Stimulated activated CD4-positive, alpha-beta T cell treated with anti-CD3 and anti-CD28 coated beads, Interleukin-15, amount 100 ng/mL, for 48 hours (primary cell): ENCODE results near the gene MAP2K6.

Source experiments
- DNase-seq, 2 donors: peaks; one replicate each; pipeline ENCODE4 v3.0.0-alpha.2; 2020; ENCODE audit warnings: low read depth in 2 of 2

MAP2K6 gene

DNA sequence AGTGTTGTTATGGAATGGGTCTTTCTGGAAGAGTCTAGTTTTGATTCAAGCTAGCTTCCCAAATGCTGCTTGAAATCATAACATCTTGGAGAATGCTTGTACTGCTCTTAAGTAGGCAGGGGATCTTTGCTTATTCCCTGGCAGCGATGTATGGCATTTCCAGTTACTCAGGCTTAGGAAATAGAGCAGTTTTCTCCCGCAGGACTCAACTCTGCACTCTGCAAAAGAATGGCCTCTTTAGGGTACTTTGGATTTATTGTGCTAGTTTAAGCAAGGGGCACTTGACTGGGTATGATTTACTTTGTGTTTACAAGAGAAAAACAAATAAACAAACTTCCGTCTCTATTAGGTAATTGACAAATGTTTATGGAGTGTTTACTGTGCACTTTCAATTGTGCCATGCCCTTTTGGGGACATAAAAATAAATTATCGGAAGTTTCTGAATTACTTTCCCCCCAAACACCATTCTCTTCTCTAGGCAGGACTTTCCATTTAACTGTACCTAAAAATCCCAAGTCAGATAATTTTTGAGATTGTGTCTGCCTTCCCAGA, 164.0 kb downstream of the MAP2K6 start:
- DNase-seq = no peak

DNA sequence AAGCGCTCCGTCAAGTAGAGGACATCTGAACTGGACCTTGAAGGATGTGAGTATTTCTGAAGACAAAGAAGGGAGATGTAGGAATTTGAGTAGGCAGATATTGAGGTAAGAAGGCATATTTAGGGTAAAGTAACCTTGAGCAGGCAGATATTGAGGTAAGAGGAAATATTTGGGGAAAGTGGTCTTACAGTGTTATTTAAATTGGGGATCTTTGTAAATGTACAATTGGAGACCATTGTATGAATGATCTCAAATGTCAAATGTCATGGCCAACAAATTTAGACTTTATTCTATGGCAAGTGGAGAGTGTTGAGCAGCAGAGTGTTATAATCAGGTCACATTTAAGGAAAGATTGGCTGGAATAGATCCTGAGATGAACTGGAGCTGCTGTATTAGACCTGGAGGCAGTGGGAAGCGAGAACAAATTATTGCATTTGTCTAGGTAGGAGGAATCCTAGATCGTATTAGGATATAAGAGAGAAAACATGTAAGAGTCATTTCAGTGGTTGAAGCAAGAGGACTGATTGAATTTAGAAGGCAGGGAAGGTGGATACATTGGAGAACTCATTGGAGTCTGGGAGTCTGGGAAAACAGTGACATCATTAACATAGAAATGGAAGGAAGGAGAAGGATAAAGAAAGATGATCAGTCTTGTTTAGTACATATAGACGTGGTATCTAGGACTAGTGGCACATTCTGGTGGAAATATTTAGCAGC, 165.6 kb downstream of the MAP2K6 start:
- no peak for DNase-seq

DNA sequence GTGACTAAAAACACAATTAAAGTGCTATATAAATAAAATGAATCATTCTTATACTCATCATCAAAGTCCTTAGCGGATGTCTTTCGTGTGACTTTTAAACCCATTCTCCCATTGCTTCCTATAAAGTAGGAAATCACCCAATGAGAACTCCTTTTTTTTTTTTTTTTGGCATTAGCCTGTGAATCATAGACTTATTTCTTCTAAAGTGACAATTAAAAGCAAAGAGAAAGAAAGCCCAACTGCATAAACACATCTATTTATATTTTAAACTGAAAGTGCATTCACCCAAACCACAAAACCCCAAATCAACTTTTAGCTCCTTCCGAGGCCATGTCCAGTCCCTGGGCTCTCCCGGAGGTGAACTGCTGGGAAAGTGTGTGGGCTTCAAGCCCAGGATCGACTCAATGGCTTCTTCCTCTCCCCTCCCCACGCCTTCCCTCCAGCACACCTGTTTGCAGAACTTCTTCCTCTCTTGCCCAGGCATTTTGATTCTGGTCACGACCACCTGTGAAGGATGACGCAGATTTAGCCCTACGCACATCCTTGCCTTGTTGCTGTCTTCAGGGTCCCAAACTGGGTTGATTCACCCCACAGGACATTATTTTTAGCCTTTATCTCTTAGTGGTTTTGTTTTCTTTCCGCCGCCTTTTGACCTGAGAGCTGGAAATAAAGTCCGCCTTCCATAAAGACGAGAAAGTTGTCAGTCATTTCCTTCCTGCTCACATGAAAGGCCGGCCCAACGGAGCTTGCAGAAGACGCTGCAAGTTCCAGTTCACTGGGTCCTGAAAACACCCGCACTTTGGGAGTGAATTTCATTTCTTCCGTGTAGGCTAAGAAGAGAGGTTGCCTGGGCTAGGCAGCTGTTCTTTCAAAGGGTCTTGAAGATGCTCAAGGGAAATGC, 166.8 kb downstream of the MAP2K6 start:
- no peak for DNase-seq

DNA sequence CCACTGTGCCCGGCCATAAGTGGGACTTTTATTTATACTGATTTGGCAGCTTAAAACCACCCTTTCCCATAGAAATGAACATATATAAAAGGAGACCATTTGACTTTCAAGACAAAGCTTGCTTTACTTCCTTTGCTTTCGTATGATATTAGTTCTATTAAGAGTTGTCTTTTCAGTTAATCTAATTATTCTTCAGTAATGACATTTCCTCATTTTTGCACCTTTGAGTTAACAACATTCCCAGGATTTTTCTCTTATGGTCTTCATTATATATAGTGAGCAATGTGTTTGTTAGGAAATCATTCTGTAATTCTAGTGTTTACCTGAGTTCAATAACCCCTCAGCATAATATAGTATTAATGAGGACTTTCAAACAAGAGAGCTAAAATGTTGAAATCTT, 173.8 kb downstream of the MAP2K6 start:
- no peak for DNase-seq

- DNase-seq = no peak
These were observed 174.3 kb downstream of the MAP2K6 start for GRCh38 chr17:69588827-69589239.

GRCh38 chr17:69590671-69591070, 176.2 kb downstream of the MAP2K6 start:
- no peak for DNase-seq

GRCh38 chr17:69592692-69593350, 178.3 kb downstream of the MAP2K6 start:
- no peak for DNase-seq

- no peak for DNase-seq
These were observed 178.8 kb downstream of the MAP2K6 start for GRCh38 chr17:69593351-69593715.

GRCh38 chr17:69593716-69594115, 179.2 kb downstream of the MAP2K6 start:
- DNase-seq = no peak

GRCh38 chr17:69594641-69595040, 180.1 kb downstream of the MAP2K6 start:
- DNase-seq = no peak

GRCh38 chr17:69596141-69596540, 181.6 kb downstream of the MAP2K6 start:
- DNase-seq = no peak

DNA sequence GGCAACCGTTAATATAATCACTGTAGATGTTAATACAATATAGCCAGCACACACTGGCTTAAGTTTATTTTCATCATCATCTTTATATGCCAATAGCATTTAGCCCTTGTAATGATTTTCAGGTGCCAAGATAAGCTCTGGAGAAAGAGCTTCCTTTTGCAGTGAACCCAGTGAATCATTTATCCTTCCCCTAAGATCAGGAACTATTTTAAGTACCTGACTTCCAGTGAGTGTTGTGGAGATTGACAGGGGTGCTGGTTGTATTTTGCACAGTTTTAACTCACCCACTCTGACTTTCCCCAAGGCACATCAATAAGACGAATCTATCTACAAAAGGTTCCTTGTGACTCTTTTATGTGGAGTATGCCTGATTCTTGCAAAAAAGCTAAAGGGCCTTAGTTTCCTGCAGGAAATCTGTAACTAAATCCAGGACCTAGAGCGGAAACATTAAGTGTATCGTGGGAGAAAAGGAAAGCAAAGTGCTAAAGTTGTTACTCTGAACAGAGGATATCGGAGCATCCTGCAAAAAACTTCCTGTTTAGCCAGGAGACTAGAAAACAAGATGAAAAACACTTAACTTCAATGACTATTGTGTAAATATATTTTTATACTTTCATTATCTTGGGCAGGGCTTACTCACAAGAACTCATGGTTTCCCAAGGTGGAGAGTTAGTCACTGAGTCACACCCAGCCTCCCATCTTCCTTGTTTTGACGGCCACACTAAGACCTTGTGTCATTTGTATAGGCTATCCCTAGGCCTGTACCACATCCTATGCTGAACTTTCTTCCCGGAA, 183.6 kb downstream of the MAP2K6 start:
- DNase-seq = no peak

DNA sequence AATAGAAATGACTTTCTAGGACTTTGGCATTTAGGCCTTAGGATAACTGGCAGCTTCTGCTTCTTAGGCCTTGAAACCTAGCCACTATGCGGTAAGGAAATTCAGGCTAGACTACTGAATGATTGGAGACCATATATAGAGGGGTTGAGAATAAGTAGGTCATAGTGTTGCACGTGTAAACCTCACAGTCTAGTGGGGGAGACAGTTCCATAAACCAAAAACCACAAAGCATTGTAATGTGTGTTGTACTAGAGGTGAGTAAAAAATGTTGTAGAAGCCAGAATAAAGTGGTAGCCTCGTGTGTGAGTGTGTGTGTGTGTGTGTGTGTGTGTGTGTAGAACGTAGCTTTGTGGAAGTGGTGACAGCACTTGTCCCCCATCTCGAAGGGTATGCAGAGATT, 188.5 kb downstream of the MAP2K6 start:
- no peak for DNase-seq
